Heart left ventricle (tissue), 16 donors: ENCODE results near the gene GPR139. TPM values are rescaled to one million over a fixed set of nuclear protein-coding genes. Genes with fewer than 3 reads are reported as not detected.

Experiments used
- ATAC-seq, 4 donors: fragments of 200-7000 bp; cut with Tn5 transposase; one replicate each; pipeline ENCODE4 v1.9.1; 2020 to 2022; ENCODE audit warnings: moderate library complexity in 4 of 4, mild to moderate bottlenecking in 3 of 4, moderate number of reproducible peaks in 1 of 4
- DNase-seq, 5 donors: peaks; one replicate each; pipeline ENCODE4 v3.0.0-alpha.2; 2020
- H3K27ac ChIP-seq, 12 donors: fragments of 200-600 bp; sonication (generic) in 4 of 12; one replicate each; pipeline versions ENCODE4 v1.5.0 to v1.8.0; 2016 to 2022; ENCODE audit warnings: mild to moderate bottlenecking in 2 of 12
- H3K27me3 ChIP-seq, 9 donors: fragments of 200-600 bp; sonication (generic) in 2 of 9; one replicate each; pipeline versions ENCODE4 v1.5.1 to v1.8.0; 2016 to 2022; ENCODE audit warnings: mild to moderate bottlenecking in 3 of 9
- H3K36me3 ChIP-seq, 9 donors: fragments of 200-600 bp; sonication (generic) in 2 of 9; one replicate each; pipeline versions ENCODE4 v1.5.0 to v1.8.0; 2018 to 2022; ENCODE audit warnings: mild to moderate bottlenecking in 2 of 9
- H3K4me1 ChIP-seq, 12 donors: fragments of 200-600 bp; sonication (generic) in 4 of 12; one replicate each; pipeline versions ENCODE4 v1.5.0 to v1.8.0; 2016 to 2022; ENCODE audit warnings: mild to moderate bottlenecking in 3 of 12
- H3K4me3 ChIP-seq, 12 donors: fragments of 200-600 bp; sonication (generic) in 4 of 12; one replicate each; pipeline versions ENCODE4 v1.5.0 to v1.8.0; 2017 to 2022; ENCODE audit warnings: mild to moderate bottlenecking in 9 of 12, moderate library complexity in 4 of 12
- H3K9me3 ChIP-seq, 12 donors: fragments of 200-600 bp; sonication (generic) in 4 of 12; one replicate each; pipeline versions ENCODE4 v1.5.0 to v1.8.0; 2016 to 2022; ENCODE audit warnings: mild to moderate bottlenecking in 1 of 12
- CTCF ChIP-seq, 12 donors: fragments of 200-600 bp; sonication (generic) in 4 of 12; IDR thresholded peaks; one replicate each; pipeline versions ENCODE4 v1.5.0 to v1.8.0; 2018 to 2022; ENCODE audit warnings: antibody characterized with exemption in 12 of 12, mild to moderate bottlenecking in 5 of 12
- POLR2A ChIP-seq, 2 donors: fragments of 450-650 bp; IDR thresholded peaks; one replicate each; pipeline ENCODE4 v1.6.1; 2017; ENCODE audit warnings: antibody characterized with exemption in 2 of 2, mild to moderate bottlenecking in 2 of 2, moderate library complexity in 2 of 2
- WGBS, 4 donors: extraction: QIAGEN DNeasy Blood & Tissue Kit in 2 of 4; methylation state at CpG; one replicate each; pipeline versions ENCODE4 v1.1.5 to v1.1.7; 2013 to 2018; 5-methylcytosine and 5-hydroxymethylcytosine counted together
- intact Hi-C, 10 donors: fragments of 100-400 bp; cut with DNase I; formaldehyde crosslinking; loops; one replicate each; pipeline versions ENCODE4 v1.11.1 to v1.14.2; 2022
- polyA plus RNA-seq, 2 donors: library from polyadenylated mRNA; stranded (reverse); fragments of 200-250 nt; gene quantifications; one replicate each; pipeline ENCODE4 v1.2.3, GENCODE V29; 2013
- total RNA-seq, 9 donors: library from RNA; depleted of rRNA in 2 of 9; stranded (reverse); fragments of >200 nt in 2 of 9; fragmentation: NEBNext Ultra II Directional in 3 of 9; extraction: Animal tissue kit (Norgen Biotek cat#: 25700) in 3 of 9; gene quantifications; one replicate each; pipeline versions ENCODE4 v1.1.0 to v1.2.4, GENCODE V29; 2016 to 2023
- donor health status: ischemic (EF 13 %, LVEDD 7.1; RV severe dilation, severe dysfunction).
- donor health status: healthy with polysubstance abuse.
- donor health status: DM: no; HTN: yes; CAD: no.
- donor health status: DM: no; HTN: no; CAD: no.
- donor health status: ischemic (EF 25% LVEDD 6.9; RV normal size, moderate dysfunction).
- donor health status: ischemic (EF 25% LVEDD 5.7; RV mildly dilated, moderate dysfunction).
- donor health status: healthy.
- donor health status: DM: yes; HTN: yes; CAD: no.
- donor health status: ischemic (EF 35%, LVEDD 5.7; RV mildly dilated, moderate dysfunction).
- donor health status: nonischemic (EF 11% LVEDD 7.7; RV severe dilation, severe dysfunction).
- donor health status: DM: yes; HTN: yes; CAD: no.
- donor health status: PGD.
- donor health status: ischemic (EF 29% LVEDD 5.4; RV normal size, mild dysfunction).
- donor health status: nonischemic (EF 23%, LVEDD 6.1; RV moderate dilation, normal function).

Gene GPR139
- total and polyA plus RNA-seq, 11 donors = not detected

GRCh38 chr16:20056436-20056835, 17.3 kb downstream of the GPR139 start:
- Histone ChIP-seq H3K4me1 (no peaks in the 10 kb centered on the region), H3K27ac (no peak overlapping the region), H3K4me3 (no peak overlapping the region), H3K27me3 (peaks cover 0 to 12% (median 0%) of the 10 kb centered on the region in 9 donors), H3K9me3 (no peaks in the 10 kb centered on the region), H3K36me3 (no peaks in the 10 kb centered on the region)
- 72 to 85% (median 79%) methylated on average over 3 of the region's 3 CpGs for WGBS, 4 donors
- DNase-seq (no peak), ATAC-seq (no peak)
- TF ChIP-seq POLR2A (IDR thresholded peaks at IDR 0.05) = no peak
- TF ChIP-seq CTCF (IDR thresholded peaks at IDR 0.05) = no peak
- intact Hi-C loops = loop anchor here in 1 of 10 donors (10.0 kb wide), 1 partner anchor 62 kb away; no protein-coding TSS in a partner anchor

GRCh38 chr16:20053336-20053735, 20.4 kb downstream of the GPR139 start:
- no peaks in the 10 kb centered on the region for H3K9me3 ChIP-seq
- no peak for ATAC-seq
- WGBS, 4 donors = 26 to 43% (median 39%) methylated on average over 5 of the region's 5 CpGs
- TF ChIP-seq CTCF (IDR thresholded peaks at IDR 0.05) (no peak), POLR2A (IDR thresholded peaks at IDR 0.05) (no peak)
- no peak overlapping the region for H3K27ac ChIP-seq
- no peak for DNase-seq
- no peaks in the 10 kb centered on the region for H3K4me1 ChIP-seq
- peaks cover 0 to 9% (median 0%) of the 10 kb centered on the region in 9 donors for H3K27me3 ChIP-seq
- H3K36me3 ChIP-seq = no peaks in the 10 kb centered on the region
- no peak overlapping the region for H3K4me3 ChIP-seq
- intact Hi-C loops = loop anchor here in 1 of 10 donors (10.0 kb wide), 1 partner anchor 59 kb away; no protein-coding TSS in a partner anchor

- no peaks in the 10 kb centered on the region for H3K9me3 ChIP-seq
- WGBS, 4 donors = 84 to 89% (median 87%) methylated on average over 9 of the region's 9 CpGs
- H3K4me3 ChIP-seq = no peak overlapping the region
- no peak overlapping the region for H3K27ac ChIP-seq
- DNase-seq (no peak), ATAC-seq (no peak)
- H3K27me3 ChIP-seq = peaks cover 0 to 9% (median 0%) of the 10 kb centered on the region in 9 donors
- intact Hi-C loops = loop anchor here in 1 of 10 donors (10.0 kb wide), 1 partner anchor 57 kb away; no protein-coding TSS in a partner anchor
- TF ChIP-seq POLR2A (IDR thresholded peaks at IDR 0.05) = no peak
- TF ChIP-seq CTCF (IDR thresholded peaks at IDR 0.05) = no peak
- no peaks in the 10 kb centered on the region for H3K4me1 ChIP-seq
- no peaks in the 10 kb centered on the region for H3K36me3 ChIP-seq
These were observed 22.1 kb downstream of the GPR139 start for GRCh38 chr16:20051611-20052010.

- 68 to 79% (median 71%) methylated on average over 7 of the region's 7 CpGs for WGBS, 4 donors
- intact Hi-C loops = loop anchor here in 1 of 10 donors (10.0 kb wide), 1 partner anchor 56 kb away; no protein-coding TSS in a partner anchor
- TF ChIP-seq POLR2A (IDR thresholded peaks at IDR 0.05) = no peak
- TF ChIP-seq CTCF (IDR thresholded peaks at IDR 0.05) = no peak
These were observed 22.5 kb downstream of the GPR139 start for GRCh38 chr16:20051147-20051546.

More at GRCh38 chr16:20051147-20051546, 22.5 kb downstream of the GPR139 start:
- Histone ChIP-seq H3K27me3 (peaks cover 0 to 9% (median 0%) of the 10 kb centered on the region in 9 donors), H3K27ac (no peak overlapping the region), H3K9me3 (no peaks in the 10 kb centered on the region), H3K4me3 (no peak overlapping the region), H3K36me3 (no peaks in the 10 kb centered on the region), H3K4me1 (no peaks in the 10 kb centered on the region)
- ATAC-seq (no peak), DNase-seq (no peak)
